ENCODE measurements around the gene UBE3C. TPM values are rescaled to one million over a fixed set of nuclear protein-coding genes. Genes with fewer than 3 reads are reported as not detected.

Gene UBE3C
- total RNA-seq, 1 donor from 2014 or later, result 95.4 TPM

DNA sequence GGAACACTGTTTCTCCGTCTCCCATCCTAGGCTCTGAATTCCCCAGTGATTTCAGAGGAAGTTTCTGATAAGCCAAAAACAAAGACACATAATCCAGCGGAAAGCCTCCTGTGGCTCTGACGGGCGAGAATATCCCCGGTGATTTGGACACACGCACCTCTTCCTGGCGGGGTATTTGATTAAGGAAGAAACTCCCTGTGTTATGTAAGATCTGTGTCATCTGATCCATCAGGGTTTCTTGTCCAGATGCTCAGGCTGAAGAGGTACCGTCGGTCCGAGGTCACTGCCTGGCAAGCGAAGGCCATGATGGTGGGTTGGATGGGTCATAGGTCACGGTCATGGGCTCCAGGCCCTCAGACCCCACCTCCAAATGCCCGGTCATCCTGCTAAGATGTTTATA is 158.5 kb downstream of the UBE3C start:
- no peaks in the 10 kb centered on the region for H3K36me3 Mint-ChIP-seq (ENCODE audit: low read depth)
- no peaks in the 10 kb centered on the region for H3K9me3 Mint-ChIP-seq
- no peak overlapping the region for H3K27ac Mint-ChIP-seq
- no peak overlapping the region for H3K4me3 Mint-ChIP-seq
- intact Hi-C loops (cut with micrococcal nuclease), result no loop called here
- peaks cover 19% of the 10 kb centered on the region for H3K4me1 Mint-ChIP-seq
- no peaks in the 10 kb centered on the region for H3K27me3 Mint-ChIP-seq
- DNase-seq, result no peak

DNA sequence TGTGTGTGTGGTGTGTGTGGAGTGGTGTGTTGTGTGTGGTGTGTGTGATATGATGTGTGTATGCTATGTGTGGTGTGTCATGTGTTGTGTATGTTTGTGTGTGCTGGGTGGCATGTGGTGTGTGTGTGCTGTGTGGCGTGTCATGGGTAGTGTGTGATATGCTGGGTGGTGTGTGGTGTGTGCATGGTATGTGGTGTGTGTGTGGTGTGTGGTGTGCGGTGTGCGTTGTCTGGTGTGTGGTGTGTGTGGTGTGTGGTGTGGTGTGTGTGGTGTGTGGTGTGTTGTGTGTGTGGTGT is 160.5 kb downstream of the UBE3C start:
- no peaks in the 10 kb centered on the region for H3K27me3 Mint-ChIP-seq

DNA sequence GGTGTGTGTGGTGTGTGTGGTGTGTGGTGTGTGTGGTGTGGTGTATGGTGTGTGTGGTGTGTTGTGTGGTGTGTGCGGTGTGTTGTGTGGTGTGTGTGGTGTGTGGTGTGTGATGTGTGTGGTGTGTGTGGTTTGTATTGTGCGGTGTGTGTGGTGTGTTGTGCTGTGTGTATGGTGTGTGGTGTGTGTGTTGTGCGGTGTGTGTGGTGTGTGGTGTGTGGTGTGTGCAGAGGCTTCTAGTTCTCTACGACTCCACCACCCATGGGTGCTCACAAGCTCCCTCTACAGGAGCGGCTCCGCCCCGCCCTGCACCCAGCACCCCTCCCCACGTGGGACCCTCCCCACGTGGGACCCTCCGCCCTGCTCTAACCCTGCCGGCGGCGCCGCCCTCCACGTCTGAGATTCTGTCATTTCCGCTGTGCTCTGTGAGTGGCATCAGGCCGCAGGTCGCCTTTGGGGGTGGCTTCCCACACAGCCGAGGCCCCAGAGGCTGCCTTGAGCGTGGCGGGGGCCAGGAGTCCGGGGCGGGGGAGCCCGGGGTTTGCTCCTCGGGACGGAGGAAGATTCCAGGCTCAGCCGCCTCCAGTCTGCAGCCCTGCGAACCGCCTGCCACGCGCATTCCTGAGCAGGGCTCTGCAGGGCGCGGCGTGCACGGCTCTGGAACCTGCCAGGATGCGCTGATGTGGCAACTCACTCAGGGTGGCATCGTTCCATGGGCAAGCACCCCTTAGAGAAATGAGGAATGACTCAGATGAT is 161.1 kb downstream of the UBE3C start:
- Mint-ChIP-seq H3K4me3 (no peak overlapping the region), H3K9me3 (no peaks in the 10 kb centered on the region), H3K27me3 (no peaks in the 10 kb centered on the region), H3K4me1 (peaks cover 30% of the 10 kb centered on the region), H3K27ac (peak overlapping the region; percentile 71), H3K36me3 (ENCODE audit: low read depth) (no peaks in the 10 kb centered on the region)
- DNase-seq, result no peak
- intact Hi-C loops (cut with micrococcal nuclease), result loop anchor here (10.0 kb wide), 1 partner anchor 195 kb away; no protein-coding TSS in a partner anchor

More for the DNA sequence above, 160.5 kb downstream of the UBE3C start:
- Mint-ChIP-seq H3K9me3 (no peaks in the 10 kb centered on the region), H3K36me3 (ENCODE audit: low read depth) (no peaks in the 10 kb centered on the region), H3K4me3 (no peak overlapping the region), H3K27ac (peak overlapping the region; percentile 71), H3K4me1 (peaks cover 29% of the 10 kb centered on the region)
- DNase-seq, result no peak
- intact Hi-C loops (cut with micrococcal nuclease), result no loop called here

DNA sequence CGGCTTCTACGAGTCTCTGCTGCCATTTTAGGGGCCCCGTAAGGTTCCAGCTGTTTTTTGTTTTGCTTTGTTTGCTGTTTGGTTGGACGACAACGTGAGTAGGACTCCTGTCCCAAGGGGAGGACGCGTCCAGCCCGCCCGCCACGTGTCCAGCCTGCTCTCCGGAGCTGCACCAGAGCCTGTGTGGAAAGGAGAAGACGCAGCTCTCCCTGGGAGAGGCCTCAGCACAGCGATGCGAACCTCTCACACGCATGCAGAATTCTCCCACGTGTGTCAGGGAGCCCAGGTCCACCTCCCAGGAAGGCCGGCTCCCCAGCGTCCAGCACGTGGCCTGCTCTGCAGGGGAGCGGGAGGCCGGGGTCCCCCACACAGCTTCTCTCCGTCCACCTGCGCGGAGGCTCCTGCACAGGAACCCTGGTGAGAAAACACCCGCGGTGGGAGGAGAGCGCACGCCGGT is 161.7 kb downstream of the UBE3C start:
- DNase-seq, result no peak
- no peaks in the 10 kb centered on the region for H3K36me3 Mint-ChIP-seq (ENCODE audit: low read depth)
- peaks cover 33% of the 10 kb centered on the region for H3K4me1 Mint-ChIP-seq
- H3K27ac Mint-ChIP-seq, result no peak overlapping the region
- no peak overlapping the region for H3K4me3 Mint-ChIP-seq
- intact Hi-C loops (cut with micrococcal nuclease), result loop anchor here (10.0 kb wide), 1 partner anchor 194 kb away; no protein-coding TSS in a partner anchor
- H3K27me3 Mint-ChIP-seq, result no peaks in the 10 kb centered on the region
- no peaks in the 10 kb centered on the region for H3K9me3 Mint-ChIP-seq

DNA sequence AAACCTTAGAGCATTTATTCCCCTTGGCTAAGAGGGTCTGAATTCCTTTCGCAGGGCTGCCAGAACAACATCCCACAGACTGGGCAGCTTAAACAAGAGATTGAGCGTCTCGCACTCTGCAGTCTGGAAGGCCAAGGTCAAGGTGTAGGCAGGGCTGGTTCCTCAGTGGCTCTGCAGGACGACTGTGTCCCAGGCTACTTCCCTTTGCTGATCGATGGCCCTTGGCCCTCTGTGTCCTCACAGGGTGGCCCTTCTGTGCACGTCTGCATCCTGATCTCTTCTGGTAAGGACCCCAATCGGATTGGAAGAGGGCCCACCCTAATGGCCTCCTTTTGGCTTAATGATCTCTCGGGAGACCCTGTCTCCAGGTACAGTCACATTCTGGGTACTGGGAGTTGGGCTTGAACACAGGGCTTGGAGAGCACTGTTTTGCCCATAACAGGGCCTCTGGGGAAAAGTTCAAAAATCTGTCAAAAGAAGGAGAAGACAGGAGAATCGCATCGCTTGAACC is 162.9 kb downstream of the UBE3C start:
- no peaks in the 10 kb centered on the region for H3K27me3 Mint-ChIP-seq
- intact Hi-C loops (cut with micrococcal nuclease), result loop anchor here (1.0 to 10.0 kb wide), 2 partner anchors 36 to 193 kb away; partner anchors contain the start of gene DNAJB6
- H3K27ac Mint-ChIP-seq, result peak overlapping the region; percentile 92
- peaks cover 38% of the 10 kb centered on the region for H3K4me1 Mint-ChIP-seq
- DNase-seq, result no peak
- H3K9me3 Mint-ChIP-seq, result no peaks in the 10 kb centered on the region
- no peaks in the 10 kb centered on the region for H3K36me3 Mint-ChIP-seq (ENCODE audit: low read depth)
- H3K4me3 Mint-ChIP-seq, result peak overlapping the region; percentile 71

DNA sequence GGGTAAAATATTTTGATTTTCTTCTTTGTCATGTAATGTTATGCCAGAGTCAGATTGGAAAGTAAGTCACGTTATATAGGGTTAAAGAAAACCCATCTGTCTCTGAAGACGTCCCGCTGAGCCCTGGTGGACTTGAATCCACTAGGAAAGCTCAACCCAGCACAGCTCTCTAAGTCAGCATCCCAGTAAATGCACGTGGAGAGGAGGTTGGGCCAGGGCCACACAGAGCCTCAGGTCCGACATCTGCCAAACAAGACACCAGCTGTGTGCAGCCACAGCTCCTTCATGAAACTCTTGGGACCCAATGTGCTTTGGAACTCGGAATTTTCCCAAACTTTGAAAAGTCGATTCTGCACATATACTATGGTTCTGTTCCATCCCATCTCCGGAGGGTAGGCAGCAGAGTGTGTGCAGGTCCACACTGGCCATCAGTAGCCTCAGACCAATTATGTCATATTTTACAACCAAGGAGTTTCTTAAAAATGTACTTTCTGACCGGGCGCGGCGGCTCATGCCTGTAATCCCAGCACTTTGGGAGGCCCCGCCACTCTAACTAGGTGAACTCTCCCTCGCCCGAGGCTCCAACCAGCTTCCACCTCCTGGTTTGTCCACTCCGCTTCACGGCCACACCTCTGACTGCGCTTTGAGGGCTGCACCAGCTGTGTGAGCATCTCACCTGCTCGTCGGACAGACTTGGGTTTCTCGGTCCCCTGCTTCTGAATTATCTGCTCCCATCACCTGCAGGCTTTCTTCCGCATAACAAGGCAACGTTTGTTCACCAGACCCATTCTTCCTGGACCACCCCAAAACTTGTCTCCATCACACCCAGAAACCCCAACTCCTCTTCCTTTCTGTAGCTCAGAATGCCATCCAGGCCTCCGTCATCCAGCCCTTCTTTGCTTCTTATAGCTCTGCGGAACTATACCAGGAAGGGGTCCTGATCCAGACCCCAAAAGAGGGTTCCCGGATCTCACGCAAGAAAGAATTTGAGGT is 168.4 kb downstream of the UBE3C start:
- Mint-ChIP-seq H3K4me3 (no peak overlapping the region), H3K27me3 (no peaks in the 10 kb centered on the region), H3K4me1 (peaks cover 36% of the 10 kb centered on the region), H3K27ac (peak overlapping the region; percentile 74), H3K9me3 (no peaks in the 10 kb centered on the region), H3K36me3 (ENCODE audit: low read depth) (no peaks in the 10 kb centered on the region)
- no peak for DNase-seq
- intact Hi-C loops (cut with micrococcal nuclease), result loop anchor here (10.0 kb wide), 1 partner anchor 188 kb away; no protein-coding TSS in a partner anchor

DNA sequence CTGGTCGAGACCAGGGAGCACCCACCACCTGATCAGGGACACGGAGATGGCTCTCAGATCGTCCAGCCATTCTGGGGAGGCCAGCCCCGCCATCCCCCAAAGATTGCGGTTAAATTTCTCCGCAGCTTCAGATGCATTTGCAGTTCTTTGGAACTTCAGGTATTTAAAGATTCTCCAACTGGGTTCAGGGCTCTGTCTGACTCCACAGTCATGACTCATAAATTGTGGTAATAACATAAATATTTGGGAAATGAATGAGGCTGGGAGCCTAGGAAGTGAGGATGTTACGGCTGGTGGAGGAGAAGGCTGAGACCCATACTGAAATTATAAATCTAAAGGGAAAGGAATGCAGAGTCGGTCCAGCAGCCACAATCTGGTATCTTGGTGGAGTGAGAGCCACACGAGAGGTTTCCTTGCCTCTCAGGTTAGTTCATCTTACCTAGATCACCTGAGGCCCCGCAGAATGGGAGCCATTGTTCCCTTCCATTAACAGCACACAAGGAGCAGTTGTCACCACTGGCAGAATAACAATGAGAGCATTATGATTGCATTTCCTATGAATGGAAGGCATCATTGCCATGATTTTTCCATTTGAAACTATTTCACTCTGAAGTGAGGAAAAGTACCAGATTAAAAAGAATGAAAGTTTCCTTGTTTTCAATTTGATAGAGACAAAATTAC is 171.4 kb downstream of the UBE3C start:
- no peak for DNase-seq
- Mint-ChIP-seq H3K36me3 (ENCODE audit: low read depth) (no peaks in the 10 kb centered on the region), H3K9me3 (no peaks in the 10 kb centered on the region), H3K4me1 (peaks cover 22% of the 10 kb centered on the region), H3K27me3 (no peaks in the 10 kb centered on the region), H3K27ac (no peak overlapping the region), H3K4me3 (no peak overlapping the region)
- intact Hi-C loops (cut with micrococcal nuclease), result loop anchor here (10.0 kb wide), 1 partner anchor 185 kb away; no protein-coding TSS in a partner anchor

DNA sequence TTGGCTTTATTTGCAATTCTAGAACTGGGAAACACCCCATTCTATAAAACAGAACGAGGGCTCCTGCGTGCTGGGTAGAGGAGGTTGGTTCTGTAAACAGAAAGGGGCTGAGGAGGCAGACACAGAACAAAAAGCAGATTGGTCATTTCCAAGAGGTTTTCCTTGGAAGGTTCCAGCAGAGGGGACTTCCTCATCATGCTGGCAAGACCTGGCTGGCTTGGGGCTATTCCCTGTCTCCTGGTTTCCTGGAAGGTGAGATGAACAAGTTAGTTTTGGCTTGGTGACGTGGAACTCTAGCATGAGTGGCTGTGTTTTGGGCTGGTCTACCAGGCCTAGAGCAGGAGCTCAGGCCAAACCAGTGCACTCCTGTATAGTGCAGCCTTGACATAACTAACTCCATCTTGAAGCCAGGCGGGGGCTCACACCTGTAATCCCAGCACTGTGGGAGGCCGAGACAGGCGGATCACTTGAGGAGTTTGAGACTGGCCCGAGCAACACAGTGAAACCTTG is 172.0 kb downstream of the UBE3C start:
- H3K36me3 Mint-ChIP-seq (ENCODE audit: low read depth), result no peaks in the 10 kb centered on the region
- no peak overlapping the region for H3K27ac Mint-ChIP-seq
- H3K4me1 Mint-ChIP-seq, result peaks cover 22% of the 10 kb centered on the region
- no peak for DNase-seq
- H3K9me3 Mint-ChIP-seq, result no peaks in the 10 kb centered on the region
- no peak overlapping the region for H3K4me3 Mint-ChIP-seq
- H3K27me3 Mint-ChIP-seq, result no peaks in the 10 kb centered on the region
- intact Hi-C loops (cut with micrococcal nuclease), result no loop called here

DNA sequence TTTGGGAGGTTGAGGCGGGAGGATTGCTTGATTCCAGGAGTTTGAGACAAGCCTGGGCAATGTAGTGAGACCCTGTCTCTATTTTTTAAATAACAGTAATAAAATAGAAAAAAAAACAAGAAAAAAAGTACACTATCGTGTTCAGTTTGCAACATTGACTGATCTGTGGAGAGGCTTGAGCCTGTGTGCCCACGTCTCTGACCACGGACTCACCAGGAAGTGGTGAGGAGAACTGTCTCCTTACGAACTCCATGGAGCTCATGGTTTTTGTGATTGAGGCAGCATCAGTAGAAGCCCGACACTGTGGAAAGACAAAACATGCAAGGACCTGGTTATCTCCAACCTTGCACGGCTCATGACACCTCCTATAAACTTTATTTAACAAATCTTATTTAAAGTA is 174.2 kb downstream of the UBE3C start:
- no peak for DNase-seq
- Mint-ChIP-seq H3K36me3 (ENCODE audit: low read depth) (no peaks in the 10 kb centered on the region), H3K27ac (no peak overlapping the region), H3K4me1 (peaks cover 10% of the 10 kb centered on the region), H3K4me3 (no peak overlapping the region), H3K9me3 (no peaks in the 10 kb centered on the region), H3K27me3 (no peaks in the 10 kb centered on the region)
- intact Hi-C loops (cut with micrococcal nuclease), result no loop called here

DNA sequence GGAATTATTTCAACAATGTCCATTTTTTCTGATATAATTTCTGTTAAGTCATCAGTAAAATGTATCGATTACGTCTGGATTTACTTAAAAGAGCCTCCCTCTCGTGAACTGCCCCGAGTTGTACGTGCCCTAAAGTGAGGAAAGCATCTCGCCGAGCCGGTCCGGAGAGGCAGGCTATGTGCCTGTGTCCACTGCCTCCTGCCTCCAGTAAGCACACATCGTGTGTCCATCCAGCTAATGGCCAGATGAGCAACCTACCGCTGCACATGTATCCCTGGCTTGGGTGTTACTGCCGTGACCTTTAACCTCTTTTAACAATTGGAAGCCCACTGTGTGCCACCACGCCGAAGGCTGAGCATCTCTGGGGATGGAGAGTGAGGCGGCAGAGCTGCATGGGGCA is 174.9 kb downstream of the UBE3C start:
- Mint-ChIP-seq H3K4me1 (peaks cover 17% of the 10 kb centered on the region), H3K36me3 (ENCODE audit: low read depth) (no peaks in the 10 kb centered on the region), H3K9me3 (no peaks in the 10 kb centered on the region), H3K27me3 (no peaks in the 10 kb centered on the region), H3K27ac (no peak overlapping the region), H3K4me3 (no peak overlapping the region)
- no peak for DNase-seq
- intact Hi-C loops (cut with micrococcal nuclease), result no loop called here

DNA sequence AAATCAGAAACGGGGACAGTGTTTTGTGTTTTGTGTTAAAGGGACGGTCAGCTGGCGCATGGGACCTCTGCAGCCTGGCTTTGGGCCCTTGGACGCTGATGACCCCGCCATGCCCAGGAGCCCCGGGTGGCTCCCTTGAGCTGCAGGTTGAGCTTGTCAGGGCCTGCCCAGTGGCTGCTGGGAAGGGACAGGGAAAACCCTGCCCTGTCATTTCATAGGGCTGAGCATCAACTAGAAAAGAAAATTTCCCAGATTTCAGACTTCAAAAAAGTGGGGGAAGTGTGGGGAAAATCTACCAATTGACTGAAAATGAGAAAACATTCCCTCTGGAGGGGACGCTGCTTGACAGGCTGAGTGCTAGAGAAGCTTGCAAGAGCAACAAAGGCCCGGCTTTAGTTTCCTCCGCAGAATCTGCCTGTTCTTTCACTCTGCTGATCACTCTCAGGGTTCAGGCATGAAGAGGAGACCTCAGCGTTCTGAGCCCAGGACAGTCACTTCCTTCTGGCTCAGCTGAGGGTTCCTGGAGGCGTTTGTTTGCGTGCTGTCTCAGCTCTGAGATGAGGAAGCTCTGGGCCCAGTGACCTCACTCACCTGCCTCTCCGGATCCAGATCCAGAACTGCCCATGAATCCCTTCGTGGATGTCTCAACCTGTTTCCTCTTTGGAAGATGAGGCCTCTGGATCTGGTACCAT is 179.4 kb downstream of the UBE3C start:
- intact Hi-C loops (cut with micrococcal nuclease), result no loop called here
- H3K9me3 Mint-ChIP-seq, result no peaks in the 10 kb centered on the region
- no peaks in the 10 kb centered on the region for H3K27me3 Mint-ChIP-seq
- DNase-seq, result peak; percentile 71
- peaks cover 10% of the 10 kb centered on the region for H3K4me1 Mint-ChIP-seq
- no peaks in the 10 kb centered on the region for H3K36me3 Mint-ChIP-seq (ENCODE audit: low read depth)
- H3K27ac Mint-ChIP-seq, result peak overlapping the region; percentile 90
- H3K4me3 Mint-ChIP-seq, result peak overlapping the region; percentile 51

All from activated CD4-positive, alpha-beta T cell treated with anti-CD3 and anti-CD28 coated beads, Interleukin-2, amount 10 ng/mL, durations not matched to agents 24 days and 14 days (primary cell).